ENCODE results near the gene PNPT1.

PNPT1 gene

GRCh38 chr2:55595536-55595935 is 98.1 kb downstream of the PNPT1 start:
- DNase-seq, result no peak

DNA sequence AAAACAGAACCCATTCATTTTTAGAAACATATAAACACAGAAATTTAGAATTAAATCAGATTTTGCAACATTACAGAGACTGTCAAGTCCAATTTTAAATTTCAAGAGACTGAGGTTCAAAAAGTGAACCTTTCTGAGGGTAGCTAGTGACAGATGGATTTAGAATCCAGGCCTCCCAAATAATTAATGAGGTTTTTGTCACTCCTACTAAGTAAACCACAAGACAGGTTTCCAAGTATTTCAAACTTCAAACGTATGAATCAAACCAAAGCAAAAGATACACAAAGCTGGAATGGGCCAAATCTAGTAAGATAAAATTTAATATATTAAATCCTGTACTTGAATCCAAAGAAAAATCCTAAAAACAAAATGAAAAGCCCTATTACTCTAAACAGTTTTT is 101.5 kb downstream of the PNPT1 start:
- no peak for DNase-seq

DNA sequence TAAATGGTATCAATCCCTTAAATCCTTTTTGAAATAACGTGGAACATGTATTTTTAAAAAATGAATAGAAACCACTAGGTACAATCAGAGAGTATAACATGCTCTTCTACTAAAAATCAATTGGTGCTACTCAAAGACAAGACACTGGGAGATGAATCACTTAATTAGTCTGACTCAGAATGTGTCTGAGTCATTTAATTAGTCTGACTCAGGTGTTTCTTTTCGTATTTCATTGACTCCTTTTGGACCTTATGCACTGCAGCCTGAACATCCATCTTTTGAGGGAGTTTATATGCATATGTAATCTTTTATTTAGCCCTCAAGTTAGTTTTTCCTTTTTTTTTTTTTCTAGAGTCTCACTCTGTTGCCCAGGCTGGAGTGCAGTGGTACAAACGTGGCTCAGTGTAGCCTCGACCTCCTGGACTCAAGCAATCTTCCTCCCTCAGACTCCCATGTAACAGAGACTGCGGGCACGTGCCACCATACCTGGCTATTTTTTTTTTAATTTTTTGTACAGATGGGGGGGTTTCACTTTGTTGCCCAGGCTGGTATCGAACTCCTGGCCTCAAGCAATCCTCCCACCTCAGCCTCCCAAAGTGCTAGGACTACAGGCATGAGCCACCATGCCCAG is 102.7 kb downstream of the PNPT1 start:
- no peak for DNase-seq

- no peak for DNase-seq
These were observed 108.1 kb downstream of the PNPT1 start for GRCh38 chr2:55585451-55586080.

Data from activated CD4-positive, alpha-beta T cell treated with anti-CD3 and anti-CD28 coated beads, Interleukin-2, amount 50 U/mL, for 1 hour (primary cell).